ENCODE results near the gene TAL1.

- no peak for TF ChIP-seq CTCF (IDR thresholded peaks at IDR 0.05)
- no peak for TF ChIP-seq EP300 (IDR thresholded peaks at IDR 0.05)
Observed at GRCh38 chr1:47252795-47253194, 20.8 kb upstream of the TAL1 start.

Measured in upper lobe of left lung (tissue), 4 donors.